Rectal smooth muscle tissue (tissue), 1 donor: ENCODE measurements around the gene CTNNA3.

ENCODE experiments used
- H3K27ac ChIP-seq: one replicate; pipeline ENCODE4 v1.7.0; 2013; ENCODE audit warnings: low read depth, low read length, inconsistent platforms
- H3K27me3 ChIP-seq: one replicate; pipeline ENCODE4 v1.7.0; 2013; ENCODE audit warnings: low read length; ENCODE audit not compliant: control insufficient read depth, insufficient read depth
- H3K36me3 ChIP-seq: one replicate; pipeline ENCODE4 v1.7.0; 2013; ENCODE audit warnings: low read length; ENCODE audit not compliant: control insufficient read depth, insufficient read depth
- H3K4me1 ChIP-seq: one replicate; pipeline ENCODE4 v1.7.0; 2013; ENCODE audit warnings: low read length; ENCODE audit not compliant: control insufficient read depth, insufficient read depth
- H3K4me3 ChIP-seq: one replicate; pipeline ENCODE4 v1.7.0; 2013; ENCODE audit warnings: low read length
- H3K9ac ChIP-seq: one replicate; pipeline ENCODE4 v1.7.0; 2013; ENCODE audit warnings: low read length

The CTNNA3 gene

DNA sequence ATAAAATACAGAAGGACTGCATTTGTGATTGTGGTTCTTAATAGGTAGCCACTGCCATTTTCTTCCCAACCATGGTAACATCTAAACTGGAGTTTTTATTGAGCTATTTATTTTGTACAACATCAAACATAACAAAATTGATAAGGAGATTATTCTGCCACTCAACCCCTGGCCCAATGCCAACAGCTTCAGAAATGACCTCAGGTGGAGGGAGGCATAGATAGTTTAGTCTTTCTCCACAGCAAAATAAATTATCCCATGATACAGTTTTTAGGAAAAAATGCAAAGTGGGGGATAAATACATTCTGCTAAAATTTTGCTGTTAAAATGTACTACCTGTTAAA lies 712.5 kb downstream of the CTNNA3 start:
- Histone ChIP-seq H3K4me3 (no peak overlapping the region), H3K4me1 (no peaks in the 10 kb centered on the region), H3K36me3 (no peaks in the 10 kb centered on the region), H3K9ac (no peak overlapping the region), H3K27me3 (no peaks in the 10 kb centered on the region), H3K27ac (no peak overlapping the region)

DNA sequence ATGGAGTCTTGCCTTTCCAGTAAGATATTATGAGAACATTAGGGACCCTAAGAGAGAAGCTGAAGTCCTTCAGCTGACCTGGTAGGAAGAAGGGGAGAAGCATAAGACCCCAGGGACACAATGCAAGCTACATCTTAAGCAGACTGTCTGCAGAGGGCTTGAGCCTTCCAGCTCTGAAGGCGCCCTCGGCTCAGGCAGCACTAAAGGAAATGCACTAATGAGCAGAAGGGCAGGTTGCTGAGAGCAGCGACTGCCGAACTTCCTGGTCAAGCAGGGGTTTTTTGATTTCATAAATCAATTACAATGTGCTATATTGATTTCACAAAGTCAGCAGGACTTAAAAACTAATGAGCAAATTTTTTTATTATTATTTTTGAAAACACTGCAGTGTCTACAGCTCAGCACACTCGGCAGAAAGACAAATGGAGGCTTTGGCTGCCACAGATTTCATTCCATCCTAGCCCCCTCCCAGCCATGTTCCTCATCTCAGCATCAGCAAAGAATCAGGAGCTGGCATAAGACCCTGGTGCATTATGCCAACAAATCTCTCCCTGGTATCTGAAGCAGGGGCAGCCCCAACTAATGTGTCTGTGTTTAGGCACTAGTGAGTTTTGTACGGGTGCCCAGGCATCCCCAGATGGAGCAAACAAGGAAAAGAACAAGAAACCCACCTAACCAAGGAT lies 713.1 kb downstream of the CTNNA3 start:
- H3K9ac ChIP-seq, result no peak overlapping the region

DNA sequence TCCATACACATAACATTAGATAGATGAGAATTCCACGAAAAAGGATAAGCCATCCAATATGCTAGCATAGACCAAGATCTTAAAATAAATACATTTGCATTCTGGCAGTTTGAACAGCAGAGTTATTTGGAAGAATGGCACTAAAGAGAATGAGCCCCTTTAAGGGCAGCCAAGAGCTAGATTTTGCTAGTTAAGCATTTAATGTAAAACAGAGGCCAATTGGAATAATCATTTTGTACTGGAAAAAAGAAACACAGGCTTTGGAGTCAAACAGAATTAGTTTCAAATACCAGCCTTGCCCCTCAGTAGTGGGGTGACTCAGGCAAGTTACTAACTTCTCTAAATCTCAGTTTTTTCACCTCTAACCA lies 714.0 kb downstream of the CTNNA3 start:
- Histone ChIP-seq H3K4me1 (no peaks in the 10 kb centered on the region), H3K36me3 (no peaks in the 10 kb centered on the region), H3K9ac (no peak overlapping the region), H3K27me3 (no peaks in the 10 kb centered on the region), H3K4me3 (no peak overlapping the region), H3K27ac (no peak overlapping the region)

More for the DNA sequence above, 713.1 kb downstream of the CTNNA3 start:
- Histone ChIP-seq H3K4me1 (no peaks in the 10 kb centered on the region), H3K27ac (no peak overlapping the region), H3K4me3 (no peak overlapping the region), H3K36me3 (no peaks in the 10 kb centered on the region), H3K27me3 (no peaks in the 10 kb centered on the region)

DNA sequence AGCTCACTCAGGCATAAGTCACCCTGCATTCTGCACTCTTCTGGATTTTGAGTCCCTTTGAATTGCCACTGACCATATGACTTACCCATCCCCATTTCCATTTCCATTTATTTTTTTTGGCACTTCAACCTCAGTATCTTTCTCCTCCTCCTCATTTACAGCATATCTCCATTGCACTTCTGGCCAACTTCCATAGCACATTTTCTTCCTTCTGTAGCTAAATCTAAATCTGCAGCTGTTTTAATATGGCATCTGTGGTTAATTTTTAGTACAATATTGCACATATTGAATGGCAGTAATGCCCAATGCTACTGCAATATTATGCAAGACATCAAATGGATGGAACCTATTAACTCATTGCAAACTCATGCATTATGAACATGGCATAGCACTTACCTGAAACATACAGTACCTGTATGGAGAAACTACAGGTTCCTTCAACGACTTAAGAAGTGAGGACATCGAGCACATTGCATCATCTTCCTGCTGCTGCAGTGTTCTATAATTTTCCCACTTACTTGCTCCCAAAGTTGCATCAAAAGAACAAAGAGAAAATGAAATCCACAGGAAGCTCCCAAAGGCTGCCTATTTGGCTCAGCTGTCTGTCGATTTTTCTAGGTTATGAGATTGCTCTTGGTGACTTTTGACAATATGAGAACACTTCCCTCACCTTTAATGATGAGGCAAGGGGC lies 714.5 kb downstream of the CTNNA3 start:
- Histone ChIP-seq H3K4me1 (no peaks in the 10 kb centered on the region), H3K4me3 (no peak overlapping the region), H3K9ac (no peak overlapping the region), H3K27ac (no peak overlapping the region), H3K27me3 (no peaks in the 10 kb centered on the region), H3K36me3 (no peaks in the 10 kb centered on the region)

DNA sequence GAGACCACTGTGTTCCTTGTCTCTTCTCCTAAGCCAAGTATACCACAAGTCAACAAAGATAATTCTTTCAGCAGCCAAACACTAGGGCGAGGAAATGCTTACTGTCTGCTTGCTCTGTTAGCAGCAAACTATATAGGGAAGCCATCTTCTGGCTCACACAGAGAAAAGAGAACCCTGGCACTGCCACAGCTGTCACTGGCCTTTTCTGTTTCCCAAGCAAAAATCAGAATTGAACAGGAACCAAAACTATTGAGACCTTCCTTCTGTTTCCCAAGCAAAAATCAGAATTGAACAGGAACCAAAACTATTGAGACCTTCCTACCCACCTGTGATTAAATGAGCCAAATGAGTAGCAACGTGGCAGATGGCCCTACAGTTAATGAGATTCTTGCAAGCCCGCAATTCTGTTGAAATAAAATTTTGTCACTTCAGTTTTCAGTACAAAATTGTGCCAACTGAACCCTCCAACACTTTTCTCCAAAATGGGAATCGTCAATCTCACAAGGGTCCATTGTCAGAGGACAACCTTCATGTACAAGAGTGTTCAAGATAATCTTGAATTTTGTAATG lies 715.7 kb downstream of the CTNNA3 start:
- Histone ChIP-seq H3K36me3 (no peaks in the 10 kb centered on the region), H3K27ac (no peak overlapping the region), H3K27me3 (no peaks in the 10 kb centered on the region), H3K4me1 (no peaks in the 10 kb centered on the region), H3K4me3 (no peak overlapping the region), H3K9ac (no peak overlapping the region)

DNA sequence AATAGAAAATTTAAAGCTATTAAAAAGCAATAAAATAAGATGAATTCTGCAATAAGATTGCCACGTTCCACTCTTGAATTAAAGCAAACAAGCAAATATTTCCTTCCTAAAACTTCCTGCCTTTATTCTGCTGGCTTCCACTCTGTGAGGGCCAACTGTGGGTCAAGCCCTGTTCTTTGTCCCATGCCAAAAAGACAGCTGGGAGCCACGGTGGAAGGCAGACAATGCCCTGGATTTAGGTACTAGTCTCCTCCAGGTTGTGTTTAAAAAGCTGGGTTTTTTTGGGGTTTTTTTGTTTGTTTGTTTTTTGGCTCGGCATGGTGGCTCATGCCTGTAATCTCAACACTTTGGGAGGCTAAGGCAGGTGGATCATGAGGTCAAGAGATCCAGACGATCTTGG lies 731.0 kb downstream of the CTNNA3 start:
- Histone ChIP-seq H3K27me3 (no peaks in the 10 kb centered on the region), H3K4me1 (no peaks in the 10 kb centered on the region), H3K36me3 (no peaks in the 10 kb centered on the region), H3K4me3 (no peak overlapping the region), H3K9ac (no peak overlapping the region), H3K27ac (no peak overlapping the region)

DNA sequence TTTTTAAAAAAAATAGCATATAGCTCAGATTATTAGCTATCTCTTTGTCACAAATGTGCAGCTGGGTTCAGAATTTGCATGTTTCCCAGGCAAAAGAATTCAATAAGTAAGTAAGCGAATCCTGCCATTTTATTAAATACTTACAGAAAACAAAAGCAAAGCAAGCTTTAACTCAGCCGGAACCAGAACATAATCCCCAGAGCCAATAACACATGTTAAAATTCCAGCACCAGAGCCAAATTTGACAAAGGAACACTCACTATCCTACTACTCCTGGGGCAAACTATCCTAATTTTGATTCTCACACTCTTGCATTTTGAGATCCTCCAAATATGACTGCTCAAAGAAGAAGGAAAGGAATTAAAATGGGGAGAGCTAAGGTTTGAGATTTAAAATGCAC lies 737.5 kb downstream of the CTNNA3 start:
- Histone ChIP-seq H3K4me3 (no peak overlapping the region), H3K27ac (no peak overlapping the region), H3K9ac (no peak overlapping the region), H3K36me3 (no peaks in the 10 kb centered on the region), H3K4me1 (no peaks in the 10 kb centered on the region), H3K27me3 (no peaks in the 10 kb centered on the region)

DNA sequence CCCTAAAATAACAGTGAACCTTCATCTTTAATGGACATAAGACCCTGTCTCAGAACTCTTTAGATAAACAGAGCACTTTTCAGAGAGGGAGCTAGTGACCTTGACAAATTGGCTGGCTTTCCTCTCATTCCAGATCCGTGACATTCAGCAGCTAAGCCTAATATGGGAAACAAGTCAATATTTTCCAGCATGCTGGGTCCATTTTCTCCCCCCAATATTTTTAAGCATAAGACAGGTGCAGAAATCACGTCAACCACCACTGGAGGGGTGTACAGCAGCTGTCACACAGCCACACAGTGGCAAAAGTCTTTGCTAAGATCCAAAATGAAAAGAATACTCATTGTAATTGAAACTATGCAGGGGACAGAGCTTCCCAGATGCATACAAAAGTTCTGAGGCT lies 744.1 kb downstream of the CTNNA3 start:
- no peak overlapping the region for H3K9ac ChIP-seq
- no peak overlapping the region for H3K4me3 ChIP-seq
- no peaks in the 10 kb centered on the region for H3K4me1 ChIP-seq
- no peak overlapping the region for H3K27ac ChIP-seq
- H3K36me3 ChIP-seq, result no peaks in the 10 kb centered on the region
- H3K27me3 ChIP-seq, result no peaks in the 10 kb centered on the region

DNA sequence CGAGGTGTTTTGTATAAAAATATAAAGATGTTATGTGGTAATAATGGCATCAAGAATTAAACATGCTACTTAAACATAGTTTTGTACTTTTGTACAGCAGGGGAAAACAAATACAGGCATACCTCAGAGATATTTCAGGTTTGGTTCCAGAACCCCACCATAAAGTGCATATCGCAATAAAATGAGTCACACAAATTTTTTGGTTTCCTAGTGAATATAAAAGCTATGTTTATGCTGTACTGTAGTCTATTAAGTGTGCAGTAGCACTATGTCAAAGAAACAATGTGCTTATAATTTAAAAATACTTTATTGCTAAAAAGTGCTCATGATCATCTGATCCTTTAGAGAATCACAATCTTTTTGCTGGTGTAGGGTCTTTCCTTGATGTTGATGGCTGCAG lies 752.4 kb downstream of the CTNNA3 start:
- Histone ChIP-seq H3K27me3 (no peaks in the 10 kb centered on the region), H3K4me3 (no peak overlapping the region), H3K9ac (no peak overlapping the region), H3K4me1 (no peaks in the 10 kb centered on the region), H3K27ac (no peak overlapping the region), H3K36me3 (no peaks in the 10 kb centered on the region)

DNA sequence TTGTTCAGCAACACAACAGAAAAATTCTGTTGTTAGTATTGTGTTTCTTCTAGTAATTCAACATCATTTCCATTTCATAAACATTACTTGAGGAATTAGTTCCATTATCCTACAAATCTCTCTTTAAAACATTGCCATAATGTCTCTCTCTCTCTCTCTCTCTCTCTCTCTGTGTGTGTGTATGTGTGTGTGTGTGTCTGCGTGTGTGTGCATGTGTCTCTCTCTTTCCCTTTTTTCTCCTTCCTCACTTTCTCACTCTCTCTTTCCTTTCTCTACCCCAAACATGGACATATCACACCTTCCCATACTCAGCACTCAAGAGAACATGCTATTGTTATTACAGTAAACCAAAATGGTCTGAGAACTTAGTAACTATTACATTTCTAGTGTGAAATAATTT lies 753.6 kb downstream of the CTNNA3 start:
- no peaks in the 10 kb centered on the region for H3K4me1 ChIP-seq
- no peaks in the 10 kb centered on the region for H3K27me3 ChIP-seq
- no peak overlapping the region for H3K27ac ChIP-seq
- no peaks in the 10 kb centered on the region for H3K36me3 ChIP-seq
- no peak overlapping the region for H3K9ac ChIP-seq
- no peak overlapping the region for H3K4me3 ChIP-seq

DNA sequence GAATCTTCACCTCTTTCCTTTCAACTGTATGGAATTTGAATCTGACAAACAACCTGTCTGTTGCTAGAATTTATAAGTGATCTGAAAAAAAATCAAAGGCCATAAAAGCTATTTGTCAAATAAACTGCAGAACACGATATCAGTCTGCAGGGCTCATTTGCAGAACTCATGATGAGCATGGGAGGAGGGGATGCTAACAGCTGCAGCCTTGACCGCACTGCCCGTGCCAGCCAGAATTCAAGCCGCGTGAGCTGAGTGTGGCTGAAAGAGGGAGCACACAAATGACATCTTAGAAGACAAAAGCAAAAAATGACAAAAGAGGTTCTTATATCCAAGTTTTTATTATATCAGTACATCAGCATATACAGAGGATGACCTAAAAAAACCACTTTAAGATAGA lies 754.5 kb downstream of the CTNNA3 start:
- Histone ChIP-seq H3K4me3 (no peak overlapping the region), H3K27me3 (no peaks in the 10 kb centered on the region), H3K4me1 (no peaks in the 10 kb centered on the region), H3K36me3 (no peaks in the 10 kb centered on the region), H3K9ac (no peak overlapping the region), H3K27ac (no peak overlapping the region)

DNA sequence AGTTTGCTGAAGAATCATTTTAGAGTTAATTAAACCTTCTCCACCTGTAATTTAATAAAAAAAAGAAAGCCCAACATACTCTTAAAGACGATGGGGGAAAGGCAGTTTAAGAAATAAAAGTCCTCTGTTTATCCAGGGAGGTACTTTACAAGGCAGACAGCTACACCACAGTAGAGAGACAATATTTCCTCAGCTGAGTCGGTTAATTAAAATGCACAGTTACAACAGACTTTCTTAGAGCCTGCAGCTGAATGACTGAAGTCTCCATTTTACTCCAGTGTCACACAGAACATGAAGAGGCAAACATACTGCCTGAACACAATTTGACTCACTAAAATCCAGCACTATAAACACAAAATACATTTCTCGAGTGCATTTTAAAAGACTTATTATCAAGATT lies 755.0 kb downstream of the CTNNA3 start:
- H3K9ac ChIP-seq, result no peak overlapping the region

DNA sequence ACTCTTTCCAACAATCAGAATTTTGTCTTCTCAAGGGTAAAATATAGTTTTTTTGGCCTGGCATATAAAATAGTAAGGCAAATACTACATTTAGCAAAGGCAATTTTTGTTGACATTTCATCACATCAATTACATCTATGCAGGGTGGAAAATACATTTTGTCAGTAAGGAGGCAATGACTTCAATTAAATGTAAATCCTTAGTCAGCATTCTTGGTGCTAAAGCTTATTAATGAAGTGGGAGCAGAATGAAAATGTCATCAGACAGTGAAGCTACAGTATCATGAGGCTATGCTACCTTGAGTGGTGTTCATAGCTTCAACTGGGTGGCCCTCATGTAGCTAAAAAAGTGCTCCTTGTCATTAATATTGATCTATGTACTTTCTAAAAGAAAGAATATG lies 761.3 kb downstream of the CTNNA3 start:
- Histone ChIP-seq H3K4me1 (no peaks in the 10 kb centered on the region), H3K36me3 (no peaks in the 10 kb centered on the region), H3K27ac (no peak overlapping the region), H3K9ac (no peak overlapping the region), H3K27me3 (no peaks in the 10 kb centered on the region), H3K4me3 (no peak overlapping the region)

More for the DNA sequence above, 755.0 kb downstream of the CTNNA3 start:
- Histone ChIP-seq H3K27me3 (no peaks in the 10 kb centered on the region), H3K4me1 (no peaks in the 10 kb centered on the region), H3K4me3 (no peak overlapping the region), H3K36me3 (no peaks in the 10 kb centered on the region), H3K27ac (no peak overlapping the region)
